Panc1 (cell line): ENCODE measurements around the gene EVX2. TPM values are rescaled to one million over a fixed set of nuclear protein-coding genes. Genes with fewer than 3 reads are reported as not detected.

Source experiments
- ATAC-seq: fragments of 200-7000 bp; cut with Tn5 transposase; 2 replicates; pipeline ENCODE4 v1.9.1; 2020; ENCODE audit warnings: mild to moderate bottlenecking, moderate library complexity
- BruUV-seq: library from RNA; stranded (reverse); fragments of 400-500 nt; replicated peaks from 2 replicates; lab custom pipeline; 2021; lab: Mats Ljungman, UMichigan
- CTCF ChIA-PET: fragments of 300-600 bp; sonication (Branson Sonifier 250); formaldehyde crosslinking; loops from one replicate; lab custom pipeline; 2022; ENCODE audit warnings: antibody characterized with exemption; lab: Charles Lee
- POLR2A ChIA-PET: fragments of 300-600 bp; sonication (Branson Sonifier 250); formaldehyde crosslinking; loops from one replicate; lab custom pipeline; 2022; ENCODE audit warnings: antibody characterized with exemption; lab: Charles Lee
- DNase-seq: peaks from one replicate; pipeline ENCODE4 v3.0.0-alpha.2; 2010; ENCODE audit warnings: low read depth, low spot score
- H3K27ac ChIP-seq: 2 replicates; pipeline ENCODE4 v1.5.1; 2011; ENCODE audit warnings: mild to moderate bottlenecking, low read length, inconsistent platforms
- H3K27me3 ChIP-seq: fragments of 200-500 bp; sonication (Bioruptor generic); 2 replicates; pipeline ENCODE4 v1.6.0; 2014; ENCODE audit warnings: low read length, inconsistent platforms; ENCODE audit not compliant: control insufficient read depth, insufficient read depth
- H3K36me3 ChIP-seq: fragments of 200-500 bp; sonication (Bioruptor generic); 2 replicates; pipeline ENCODE4 v1.5.1; 2014; ENCODE audit warnings: inconsistent platforms, mild to moderate bottlenecking, low read length, moderate library complexity; ENCODE audit not compliant: control insufficient read depth, insufficient read depth
- H3K4me1 ChIP-seq: 2 replicates; pipeline ENCODE4 v1.5.1; 2011; ENCODE audit warnings: inconsistent platforms, mild to moderate bottlenecking, low read length, moderate library complexity; ENCODE audit not compliant: control insufficient read depth, insufficient read depth
- H3K4me3 ChIP-seq, 2 experiments: 2 replicates each; pipeline ENCODE4 v1.5.1; 2011 to 2012; ENCODE audit warnings: low read depth in 2 of 2, low read length in 2 of 2, mild to moderate bottlenecking in 2 of 2, inconsistent platforms in 1 of 2, moderate library complexity in 1 of 2
- H3K9me3 ChIP-seq: fragments of 200-500 bp; sonication (Bioruptor generic); 2 replicates; pipeline ENCODE4 v1.5.1; 2014; ENCODE audit warnings: low read depth, mild to moderate bottlenecking, inconsistent platforms, low read length, moderate library complexity; ENCODE audit not compliant: control insufficient read depth, insufficient read depth
- POLR2AphosphoS5 ChIP-seq: IDR thresholded peaks from 2 replicates; pipeline ENCODE4 v1.6.1; 2012; ENCODE audit warnings: mild to moderate bottlenecking, low read depth, low read length, moderate library complexity
- SIN3A ChIP-seq: IDR thresholded peaks from 2 replicates; pipeline ENCODE4 v1.6.1; 2012; ENCODE audit warnings: low read depth, mild to moderate bottlenecking, low read length, moderate library complexity, borderline replicate concordance; ENCODE audit not compliant: insufficient read depth
- TCF7L2 ChIP-seq: IDR thresholded peaks from 2 replicates; pipeline ENCODE4 v1.6.1; 2011; ENCODE audit warnings: mild to moderate bottlenecking, low read depth, low read length, inconsistent platforms
- in situ Hi-C: cut with HindIII; loops from 2 replicates; pipeline ENCODE4 v1.10.0; 2016; ENCODE audit warnings: low sequenced_read_pairs, low pct_unique_long_range_greater_than_20kb
- intact Hi-C: fragments of 100-400 bp; cut with micrococcal nuclease; formaldehyde crosslinking; loops from one replicate; pipeline ENCODE4 v1.10.0; 2022; ENCODE audit not compliant: unreplicated experiment
- total RNA-seq: library from RNA; stranded (reverse); gene quantifications from one replicate; pipeline ENCODE4 v1.2.1, GENCODE V29; 2021; ENCODE audit not compliant: unreplicated experiment
- TF ChIP-seq, protein P1 (sequence below): fragments of 450-650 bp; IDR thresholded peaks from 2 replicates; pipeline ENCODE4 v1.5.1; 2017; ENCODE audit warnings: mild to moderate bottlenecking
- TF ChIP-seq, protein P2 (sequence below), 2 experiments: IDR thresholded peaks; 2 replicates each; pipeline ENCODE4 v1.6.1; 2011 to 2012; ENCODE audit warnings: low read depth in 2 of 2, control low read depth in 1 of 2, low read length in 1 of 2, mild to moderate bottlenecking in 1 of 2, moderate library complexity in 1 of 2; ENCODE audit not compliant: insufficient read depth in 1 of 2

The EVX2 gene
- total RNA-seq, 1 experiment from 2014 or later = not detected

DNA sequence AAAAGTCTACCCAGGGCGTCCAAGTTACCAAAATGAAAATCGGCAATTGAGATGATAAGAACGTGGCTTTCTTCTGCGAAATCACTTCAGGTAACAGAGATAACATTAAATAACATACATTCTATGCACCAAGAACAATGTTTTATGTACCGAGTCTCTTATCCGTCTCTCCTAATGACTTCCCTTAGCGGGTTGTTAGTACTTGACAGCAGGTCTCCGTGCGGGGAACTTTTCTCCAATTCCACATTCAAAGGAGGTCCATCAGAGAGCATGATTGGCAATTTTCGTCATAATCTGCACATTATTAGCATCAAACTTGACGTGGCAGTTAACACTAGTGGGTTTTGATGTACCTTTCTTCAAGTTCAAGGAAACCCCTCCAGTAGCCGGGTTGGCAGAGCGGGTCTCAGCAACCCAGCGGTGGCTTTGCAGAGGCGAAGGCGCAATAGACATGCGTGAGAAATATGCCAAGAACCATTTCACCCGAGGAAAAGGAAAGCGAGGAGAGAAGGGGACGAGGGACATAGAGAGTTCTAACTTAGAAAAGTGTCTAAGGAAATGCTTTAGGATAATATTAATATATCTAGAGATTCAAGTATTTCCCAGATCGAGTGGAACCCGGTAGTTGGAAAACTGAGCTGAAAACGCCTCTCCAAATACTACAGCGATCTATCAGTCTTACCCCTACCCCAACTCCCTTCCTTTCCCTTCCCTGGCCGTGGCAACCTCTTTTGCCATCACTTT, 5.0 kb downstream of the EVX2 start:
- no peaks in the 10 kb centered on the region for H3K36me3 ChIP-seq
- H3K9me3 ChIP-seq = no peaks in the 10 kb centered on the region
- peaks cover 20% of the 10 kb centered on the region for H3K27me3 ChIP-seq
- TF ChIP-seq POLR2AphosphoS5 (no peak), TCF7L2 (no peak), SIN3A (no peak)
- TF ChIP-seq, protein P1, sequence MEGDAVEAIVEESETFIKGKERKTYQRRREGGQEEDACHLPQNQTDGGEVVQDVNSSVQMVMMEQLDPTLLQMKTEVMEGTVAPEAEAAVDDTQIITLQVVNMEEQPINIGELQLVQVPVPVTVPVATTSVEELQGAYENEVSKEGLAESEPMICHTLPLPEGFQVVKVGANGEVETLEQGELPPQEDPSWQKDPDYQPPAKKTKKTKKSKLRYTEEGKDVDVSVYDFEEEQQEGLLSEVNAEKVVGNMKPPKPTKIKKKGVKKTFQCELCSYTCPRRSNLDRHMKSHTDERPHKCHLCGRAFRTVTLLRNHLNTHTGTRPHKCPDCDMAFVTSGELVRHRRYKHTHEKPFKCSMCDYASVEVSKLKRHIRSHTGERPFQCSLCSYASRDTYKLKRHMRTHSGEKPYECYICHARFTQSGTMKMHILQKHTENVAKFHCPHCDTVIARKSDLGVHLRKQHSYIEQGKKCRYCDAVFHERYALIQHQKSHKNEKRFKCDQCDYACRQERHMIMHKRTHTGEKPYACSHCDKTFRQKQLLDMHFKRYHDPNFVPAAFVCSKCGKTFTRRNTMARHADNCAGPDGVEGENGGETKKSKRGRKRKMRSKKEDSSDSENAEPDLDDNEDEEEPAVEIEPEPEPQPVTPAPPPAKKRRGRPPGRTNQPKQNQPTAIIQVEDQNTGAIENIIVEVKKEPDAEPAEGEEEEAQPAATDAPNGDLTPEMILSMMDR = no peak
- TF ChIP-seq, protein P2, sequence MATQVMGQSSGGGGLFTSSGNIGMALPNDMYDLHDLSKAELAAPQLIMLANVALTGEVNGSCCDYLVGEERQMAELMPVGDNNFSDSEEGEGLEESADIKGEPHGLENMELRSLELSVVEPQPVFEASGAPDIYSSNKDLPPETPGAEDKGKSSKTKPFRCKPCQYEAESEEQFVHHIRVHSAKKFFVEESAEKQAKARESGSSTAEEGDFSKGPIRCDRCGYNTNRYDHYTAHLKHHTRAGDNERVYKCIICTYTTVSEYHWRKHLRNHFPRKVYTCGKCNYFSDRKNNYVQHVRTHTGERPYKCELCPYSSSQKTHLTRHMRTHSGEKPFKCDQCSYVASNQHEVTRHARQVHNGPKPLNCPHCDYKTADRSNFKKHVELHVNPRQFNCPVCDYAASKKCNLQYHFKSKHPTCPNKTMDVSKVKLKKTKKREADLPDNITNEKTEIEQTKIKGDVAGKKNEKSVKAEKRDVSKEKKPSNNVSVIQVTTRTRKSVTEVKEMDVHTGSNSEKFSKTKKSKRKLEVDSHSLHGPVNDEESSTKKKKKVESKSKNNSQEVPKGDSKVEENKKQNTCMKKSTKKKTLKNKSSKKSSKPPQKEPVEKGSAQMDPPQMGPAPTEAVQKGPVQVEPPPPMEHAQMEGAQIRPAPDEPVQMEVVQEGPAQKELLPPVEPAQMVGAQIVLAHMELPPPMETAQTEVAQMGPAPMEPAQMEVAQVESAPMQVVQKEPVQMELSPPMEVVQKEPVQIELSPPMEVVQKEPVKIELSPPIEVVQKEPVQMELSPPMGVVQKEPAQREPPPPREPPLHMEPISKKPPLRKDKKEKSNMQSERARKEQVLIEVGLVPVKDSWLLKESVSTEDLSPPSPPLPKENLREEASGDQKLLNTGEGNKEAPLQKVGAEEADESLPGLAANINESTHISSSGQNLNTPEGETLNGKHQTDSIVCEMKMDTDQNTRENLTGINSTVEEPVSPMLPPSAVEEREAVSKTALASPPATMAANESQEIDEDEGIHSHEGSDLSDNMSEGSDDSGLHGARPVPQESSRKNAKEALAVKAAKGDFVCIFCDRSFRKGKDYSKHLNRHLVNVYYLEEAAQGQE (IDR thresholded peaks at IDR 0.05; ENCODE audit: insufficient read depth in 1 of 2, low read depth in 2 of 2, low read length in 1 of 2) = no peak
- intact Hi-C loops (no loop called here), in situ Hi-C loops (no loop called here)
- POLR2A ChIA-PET = no interaction called here
- CTCF ChIA-PET = no interaction called here
- 0 out of 2 replicates have a peak, but pooled peaks have one; percentile 15 for ATAC-seq
- no peak for DNase-seq
- no TSS peak for BruUV-seq
- no peak overlapping the region for H3K27ac ChIP-seq
- H3K4me1 ChIP-seq = no peaks in the 10 kb centered on the region; the same call in 1 of the 2 replicates
- H3K4me3 ChIP-seq = peak overlapping the region in 1 of 2 experiments; percentile 43; a peak in 1 of 4 replicates

DNA sequence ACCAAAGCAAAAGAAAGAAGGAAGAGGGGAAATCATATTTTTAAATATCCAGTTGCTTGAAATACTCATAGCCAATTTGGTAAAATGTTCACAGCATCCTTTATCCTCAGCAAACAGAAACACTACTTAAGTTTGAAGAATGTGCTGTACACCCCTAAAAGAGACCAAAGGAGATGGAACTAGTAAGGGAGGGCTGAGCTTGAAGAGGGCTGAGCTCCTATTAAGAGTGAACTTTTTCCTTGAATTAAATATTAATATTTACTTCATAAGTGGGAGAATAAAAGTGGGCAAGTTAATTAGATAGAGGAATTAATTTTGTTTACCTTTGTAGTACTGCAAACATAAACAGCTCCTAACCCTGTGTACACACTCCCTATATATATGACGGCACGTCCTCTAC, 7.0 kb downstream of the EVX2 start:
- peaks cover 18% of the 10 kb centered on the region for H3K27me3 ChIP-seq
- intact Hi-C loops (no loop called here), in situ Hi-C loops (no loop called here)
- DNase-seq (no peak), ATAC-seq (no peak)
- POLR2A ChIA-PET = no interaction called here
- H3K4me3 ChIP-seq = no peak overlapping the region
- TF ChIP-seq, protein P2 (IDR thresholded peaks at IDR 0.05; ENCODE audit: insufficient read depth in 1 of 2, low read depth in 2 of 2, low read length in 1 of 2) = no peak
- TF ChIP-seq, protein P1 = no peak
- TF ChIP-seq TCF7L2 = no peak
- no peak for TF ChIP-seq POLR2AphosphoS5
- TF ChIP-seq SIN3A = no peak
- CTCF ChIA-PET = no interaction called here
- H3K9me3 ChIP-seq = no peaks in the 10 kb centered on the region
- H3K36me3 ChIP-seq = no peaks in the 10 kb centered on the region
- H3K27ac ChIP-seq = no peak overlapping the region
- BruUV-seq = no TSS peak
- H3K4me1 ChIP-seq = no peaks in the 10 kb centered on the region; the same call in 1 of the 2 replicates
